Epithelial cell of prostate (primary cell): ENCODE results near the gene METRN.

Experiments used
- DNase-seq: peaks from one replicate; pipeline ENCODE4 v3.0.0-alpha.2; 2011; ENCODE audit warnings: low read depth, low spot score
- H3K27ac ChIP-seq: fragments of 450-650 bp; 2 replicates; pipeline ENCODE4 v1.5.1; 2017; ENCODE audit warnings: mild to moderate bottlenecking

Gene METRN

GRCh38 chr16:677316-678190, 37.4 kb upstream of the METRN start:
- H3K27ac ChIP-seq, result peak overlapping the region; percentile 58
- DNase-seq, result no peak

GRCh38 chr16:678209-678857, 36.6 kb upstream of the METRN start:
- H3K27ac ChIP-seq, result no peak overlapping the region
- DNase-seq, result no peak

GRCh38 chr16:678858-679813, 35.8 kb upstream of the METRN start:
- peak overlapping the region; percentile 84 for H3K27ac ChIP-seq
- DNase-seq, result no peak

GRCh38 chr16:679814-680624, 34.9 kb upstream of the METRN start, which contains the start of gene STUB1:
TSS of gene STUB1 (plus strand) at chr16:680410. CDS start at chr16:680526, 116 bp downstream.
- peak within 1 kb of the TSS; percentile 84 for H3K27ac ChIP-seq
- DNase-seq, result peak; percentile 20

GRCh38 chr16:680625-680945, 34.3 kb upstream of the METRN start:
- H3K27ac ChIP-seq, result peak overlapping the region; percentile 84
- DNase-seq, result no peak

- no peak for DNase-seq
- peak overlapping the region; percentile 84 for H3K27ac ChIP-seq
These were observed 33.8 kb upstream of the METRN start for GRCh38 chr16:680967-681745.

GRCh38 chr16:681746-682427, 33.0 kb upstream of the METRN start:
- peak overlapping the region; percentile 84 for H3K27ac ChIP-seq
- no peak for DNase-seq

- DNase-seq, result no peak
- peak overlapping the region; percentile 79 for H3K27ac ChIP-seq
These were observed 32.2 kb upstream of the METRN start for GRCh38 chr16:682493-683395.

GRCh38 chr16:683396-684070, 31.4 kb upstream of the METRN start:
- DNase-seq, result no peak
- peak overlapping the region; percentile 79 for H3K27ac ChIP-seq

GRCh38 chr16:684071-684794, 30.7 kb upstream of the METRN start, which contains the start of gene JMJD8:
TSS of gene JMJD8 (minus strand) at chr16:684334. CDS start at chr16:684319, 15 bp downstream.
- DNase-seq, result peak; percentile 79
- H3K27ac ChIP-seq, result peak within 1 kb of the TSS; percentile 79

- H3K27ac ChIP-seq, result peak overlapping the region; percentile 79
- DNase-seq, result no peak
These were observed 29.8 kb upstream of the METRN start for GRCh38 chr16:684961-685696.

GRCh38 chr16:685967-686366, 29.0 kb upstream of the METRN start:
- no peak overlapping the region for H3K27ac ChIP-seq
- no peak for DNase-seq

GRCh38 chr16:686459-687260, 28.3 kb upstream of the METRN start:
- no peak for DNase-seq
- no peak overlapping the region for H3K27ac ChIP-seq

GRCh38 chr16:687499-687898, 27.4 kb upstream of the METRN start:
- no peak overlapping the region for H3K27ac ChIP-seq
- no peak for DNase-seq
